GM12891 (cell line): Measurements from ENCODE around the gene PFKFB2.

Source experiments
- DNase-seq: peaks from one replicate; pipeline ENCODE4 v3.0.0; 2011; ENCODE audit warnings: low spot score; ENCODE audit not compliant: insufficient read length
- FAIRE-seq: peaks from 2 replicates; lab custom pipeline; 2011; peaks lifted over from hg19 to GRCh38; lab: Jason Lieb, UNC
- PAX5 ChIP-seq: IDR thresholded peaks from 2 replicates; pipeline ENCODE4 v1.6.1; 2011; ENCODE audit warnings: low read length, moderate library complexity, mild to moderate bottlenecking; ENCODE audit not compliant: insufficient read depth, severe bottlenecking
- POLR2A ChIP-seq: IDR thresholded peaks from 2 replicates; pipeline ENCODE4 v1.6.1; 2011; ENCODE audit warnings: low read depth, low read length, control low read depth
- POLR2AphosphoS5 ChIP-seq: IDR thresholded peaks from 2 replicates; pipeline ENCODE4 v1.6.1; 2011; ENCODE audit warnings: low read depth, low read length, control low read depth
- POU2F2 ChIP-seq: IDR thresholded peaks from 2 replicates; pipeline ENCODE4 v1.6.1; 2011; ENCODE audit warnings: low read depth, mild to moderate bottlenecking, control low read depth, low read length, moderate library complexity
- SPI1 ChIP-seq: IDR thresholded peaks from 2 replicates; pipeline ENCODE4 v1.6.1; 2011; ENCODE audit warnings: low read depth, low read length, control low read depth
- TAF1 ChIP-seq: IDR thresholded peaks from 2 replicates; pipeline ENCODE4 v1.6.1; 2011; ENCODE audit warnings: low read depth, low read length, control low read depth

The PFKFB2 gene

DNA sequence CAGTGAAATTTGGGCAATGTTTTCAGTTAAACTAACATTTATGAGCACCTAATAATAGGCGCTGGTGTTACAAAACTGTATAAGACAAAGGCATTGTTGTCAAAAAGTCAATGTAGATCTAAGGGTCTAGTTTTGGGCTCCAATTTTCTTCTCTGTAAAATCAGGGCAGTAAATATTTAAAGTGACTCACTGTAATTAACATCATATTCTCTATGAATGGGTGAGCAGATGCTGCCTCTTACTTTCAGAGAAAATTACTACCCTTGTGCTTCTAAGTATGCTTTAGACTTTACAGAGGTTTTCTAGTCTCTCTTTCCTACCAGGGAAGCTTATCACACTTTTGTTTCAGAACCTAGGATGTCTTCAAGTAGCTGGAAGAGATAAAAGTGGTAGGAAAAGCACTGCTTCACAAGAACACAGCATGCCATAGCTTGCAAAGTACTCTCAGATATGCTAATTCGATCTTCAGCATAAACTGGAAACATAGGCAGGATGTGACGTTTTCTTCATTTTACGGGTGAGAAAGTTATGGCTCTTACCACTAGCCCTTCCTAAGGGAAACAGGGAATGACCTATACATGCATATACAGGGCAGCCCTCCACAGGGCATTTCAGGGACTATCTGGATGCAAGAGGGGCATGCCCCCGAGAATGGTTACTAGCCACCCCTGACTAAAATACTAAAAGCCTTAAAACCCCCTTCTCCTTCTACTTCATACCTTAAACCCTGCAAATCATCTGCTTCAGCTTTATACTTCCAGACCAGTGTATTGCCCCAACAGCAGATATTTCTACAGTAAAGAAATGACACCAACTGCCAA is 23.2 kb upstream of the PFKFB2 start:
- no peak for TF ChIP-seq SPI1
- TF ChIP-seq POU2F2: no peak
- no peak for TF ChIP-seq POLR2AphosphoS5
- no peak for TF ChIP-seq PAX5
- no peak for TF ChIP-seq TAF1
- no peak for TF ChIP-seq POLR2A
- FAIRE-seq (no peak), DNase-seq (no peak)

DNA sequence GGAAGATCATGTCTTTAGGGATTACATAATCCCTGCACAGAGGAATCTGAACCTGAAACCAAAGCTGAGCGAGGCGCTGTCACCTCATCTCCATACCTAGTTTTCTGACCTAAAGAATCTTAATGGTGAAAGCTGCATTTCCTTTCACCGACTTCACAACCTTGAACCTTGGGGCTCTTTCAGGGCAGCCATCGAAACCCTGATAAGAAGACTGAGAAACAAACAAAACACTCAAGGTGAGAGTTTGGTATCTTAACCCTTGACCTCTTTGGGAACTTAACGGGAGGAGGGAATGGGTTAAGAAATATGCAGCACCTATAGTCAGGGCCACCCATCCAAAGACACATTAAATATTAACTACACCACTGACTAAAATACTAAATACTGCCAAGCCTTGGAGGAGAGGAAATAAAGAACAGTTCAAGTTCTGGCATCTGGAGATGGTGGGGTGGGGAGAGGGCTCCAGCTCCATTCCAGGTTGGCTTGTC is 22.5 kb upstream of the PFKFB2 start:
- FAIRE-seq: no peak
- no peak for TF ChIP-seq POU2F2

DNA sequence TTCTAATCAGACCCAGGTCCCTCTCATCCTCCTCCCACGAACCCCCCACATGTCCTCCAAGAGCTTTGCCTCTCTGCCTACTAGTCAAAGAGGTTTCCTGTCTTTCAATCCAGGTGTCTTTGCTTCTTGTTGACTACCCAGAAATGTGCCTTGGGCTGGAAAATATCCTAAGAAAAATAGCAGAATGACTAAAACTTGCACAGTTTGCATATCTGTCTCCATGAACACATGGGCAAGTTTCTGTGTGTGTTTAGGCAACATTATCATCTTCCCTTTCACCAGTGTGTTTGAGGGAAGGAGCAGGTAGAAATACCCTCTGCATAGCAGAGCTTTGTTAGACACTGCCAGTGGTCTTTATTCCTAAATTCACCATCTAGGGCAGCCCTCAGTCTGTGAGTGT is 22.1 kb upstream of the PFKFB2 start:
- TF ChIP-seq POU2F2 (no peak), POLR2AphosphoS5 (no peak), POLR2A (no peak), TAF1 (no peak), SPI1 (no peak), PAX5 (no peak)
- FAIRE-seq: no peak

More for the DNA sequence above, 22.5 kb upstream of the PFKFB2 start:
- no peak for DNase-seq

DNA sequence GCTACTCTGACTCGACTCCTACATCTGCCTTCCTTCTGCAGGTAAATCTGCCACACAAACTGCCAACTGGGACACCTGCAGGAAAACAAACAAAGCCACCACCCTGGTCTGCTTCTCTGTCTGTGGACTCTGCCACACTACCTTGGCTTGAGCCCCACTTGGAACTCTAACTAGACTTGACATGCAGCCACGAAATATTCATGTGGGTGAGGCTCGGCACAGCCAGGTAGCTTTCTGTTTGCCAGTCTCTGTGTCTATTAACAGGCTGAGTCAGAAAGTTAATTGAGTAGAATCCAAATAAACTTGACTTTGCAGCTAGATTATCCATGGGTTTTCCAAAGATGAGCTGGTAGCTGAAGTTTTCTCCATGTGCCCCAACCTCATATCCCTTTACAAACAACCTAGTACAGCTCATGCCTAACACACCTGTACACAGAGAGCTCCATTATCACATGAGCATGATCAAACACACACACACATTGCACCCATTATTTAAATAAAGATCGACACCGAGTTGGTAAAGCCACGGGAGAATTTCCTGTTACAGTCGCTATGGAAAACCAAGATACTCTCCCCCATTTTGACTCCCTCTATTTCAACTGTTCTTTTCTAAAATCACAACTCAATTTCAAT is 21.3 kb upstream of the PFKFB2 start:
- FAIRE-seq: no peak
- no peak for DNase-seq
- no peak for TF ChIP-seq POU2F2
- TF ChIP-seq SPI1: no peak

More for the DNA sequence above, 22.1 kb upstream of the PFKFB2 start:
- no peak for DNase-seq

DNA sequence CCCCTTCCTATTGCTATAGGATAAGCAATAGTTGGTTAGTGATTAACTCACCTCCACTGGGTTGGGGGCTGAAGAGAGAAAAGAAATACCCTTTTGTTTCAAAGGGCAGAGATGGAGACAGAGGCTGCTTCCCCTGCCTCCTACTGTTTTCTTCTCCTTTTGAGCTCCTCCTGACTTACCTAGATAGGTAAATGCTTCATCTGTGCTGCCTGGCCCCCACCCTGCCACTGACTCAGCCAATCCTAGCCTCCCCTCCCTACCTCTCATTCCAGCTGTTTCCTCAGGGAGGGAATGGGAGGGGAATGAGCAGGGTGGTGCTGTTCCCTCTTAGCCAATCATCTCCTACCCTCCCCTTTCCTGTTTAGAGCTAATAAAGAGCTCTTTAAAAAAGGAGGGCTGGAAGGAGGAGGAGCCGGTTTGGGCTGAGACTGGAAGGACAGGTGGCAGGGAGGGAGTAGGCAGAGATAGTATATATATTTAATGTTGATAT is 20.5 kb upstream of the PFKFB2 start, which contains the start of gene C1orf116:
TSS of gene C1orf116 (minus strand) at position 229 of the 490 bp plus-strand sequence. CDS start 5,158 bp downstream, outside the sequence.
- TF ChIP-seq POU2F2 (no peak), POLR2AphosphoS5 (no peak), SPI1 (no peak), PAX5 (no peak), POLR2A (no peak), TAF1 (no peak)
- DNase-seq (no peak), FAIRE-seq (no peak)

DNA sequence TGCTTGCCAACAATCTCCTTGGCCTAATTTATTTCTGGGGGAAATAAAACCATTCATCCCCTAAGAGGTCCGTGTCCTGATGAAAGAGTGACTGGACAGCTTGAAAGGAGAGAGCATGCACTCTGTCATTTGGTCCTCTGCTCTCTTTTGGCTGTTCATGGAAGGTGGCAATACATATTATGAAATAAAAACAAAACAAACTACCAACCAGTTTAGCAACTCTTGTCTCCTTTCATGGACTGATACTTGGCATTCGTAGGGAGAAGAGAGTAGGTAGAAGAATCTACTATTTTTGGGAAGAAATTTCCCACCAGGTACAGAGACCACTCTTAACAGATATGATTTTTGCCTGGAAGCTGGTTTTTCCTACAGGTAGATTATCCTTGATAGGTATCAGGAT is 19.8 kb upstream of the PFKFB2 start:
- no peak for FAIRE-seq
- TF ChIP-seq SPI1 (no peak), POU2F2 (no peak), POLR2AphosphoS5 (no peak)
- DNase-seq: no peak

DNA sequence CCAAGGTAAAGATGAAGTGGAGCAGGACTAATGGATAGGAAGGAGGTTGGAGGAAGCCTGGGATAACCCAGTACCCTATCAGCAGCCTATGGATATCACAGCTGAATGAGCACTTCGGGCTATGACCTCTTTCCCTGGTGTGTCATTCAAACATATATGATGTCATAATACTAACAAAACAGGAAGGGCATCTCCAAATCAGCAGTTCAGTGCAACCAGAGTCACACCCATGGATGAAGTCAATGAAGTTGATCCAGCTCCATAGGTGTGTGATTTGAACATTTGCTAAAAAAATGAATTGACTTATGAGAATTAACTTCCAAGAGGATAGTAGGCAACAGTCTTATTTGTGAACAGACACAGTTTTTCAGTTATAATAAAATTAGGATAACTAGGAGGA is 18.9 kb upstream of the PFKFB2 start:
- no peak for TF ChIP-seq SPI1
- no peak for TF ChIP-seq POLR2A
- TF ChIP-seq POLR2AphosphoS5: no peak
- TF ChIP-seq TAF1: no peak
- no peak for TF ChIP-seq PAX5
- TF ChIP-seq POU2F2: no peak
- no peak for FAIRE-seq
- no peak for DNase-seq

DNA sequence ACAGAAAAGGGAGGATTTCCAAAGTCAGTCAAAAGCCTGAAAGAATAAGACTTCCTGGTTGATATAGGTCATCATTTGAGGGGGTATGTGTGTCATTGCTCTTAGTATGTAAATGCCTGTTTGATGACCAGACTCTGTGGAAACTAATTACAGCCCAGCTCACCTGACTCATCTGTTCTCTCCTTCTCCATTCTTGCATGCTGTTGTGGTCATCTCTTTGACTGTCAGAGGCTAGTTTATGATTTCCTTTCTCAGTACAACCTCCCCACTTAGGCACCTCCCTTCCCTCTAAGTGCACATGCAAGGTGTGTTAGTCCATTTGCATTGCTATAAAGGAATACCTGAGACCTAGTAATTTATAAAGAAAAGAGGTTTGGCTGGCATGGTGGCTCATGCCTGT is 18.1 kb upstream of the PFKFB2 start:
- no peak for DNase-seq
- FAIRE-seq: no peak
- no peak for TF ChIP-seq PAX5
- TF ChIP-seq POLR2A: no peak
- no peak for TF ChIP-seq POU2F2
- no peak for TF ChIP-seq SPI1
- TF ChIP-seq TAF1: no peak
- TF ChIP-seq POLR2AphosphoS5: no peak

DNA sequence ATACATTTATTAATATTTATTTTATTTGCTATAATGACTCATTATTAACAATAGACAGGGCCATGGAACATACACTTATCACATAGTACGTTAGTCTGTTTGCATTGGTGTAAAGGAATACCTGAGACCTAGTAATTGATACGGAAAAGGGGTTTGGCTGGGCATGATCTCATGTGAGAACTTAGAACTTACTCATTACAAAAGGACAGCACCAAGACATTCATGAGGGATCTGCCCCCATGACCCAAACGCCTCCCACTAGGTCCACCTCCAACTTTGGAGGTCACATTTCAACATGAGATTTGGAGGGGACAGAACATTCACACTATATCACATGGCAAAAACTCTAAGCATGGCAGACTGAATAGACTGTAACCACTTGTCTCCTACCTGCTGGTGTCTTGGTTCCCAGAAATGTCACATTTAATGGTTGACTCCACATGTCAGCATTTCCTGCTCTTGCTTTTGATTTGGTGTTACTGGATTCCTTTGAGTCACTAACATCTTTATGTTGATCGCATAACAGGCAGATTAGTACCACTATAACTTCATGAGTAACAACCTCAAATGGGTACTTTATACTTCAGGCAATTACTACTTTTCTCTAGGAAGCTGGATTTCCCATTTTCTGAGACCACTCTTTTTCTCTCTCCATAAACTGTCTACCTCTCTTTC is 17.1 kb upstream of the PFKFB2 start:
- TF ChIP-seq POU2F2 (no peak), POLR2AphosphoS5 (no peak), SPI1 (no peak), POLR2A (no peak), PAX5 (no peak), TAF1 (no peak)
- no peak for DNase-seq
- no peak for FAIRE-seq
